HEK293 (cell line): ENCODE measurements around the gene PHYHD1.
A peak's percentile ranks its signal among the peaks of the same experiment; 100 is the strongest.

Experiments
- BCL6B ChIP-seq: fragments of 450-650 bp; formaldehyde crosslinking; IDR thresholded peaks from 2 replicates; pipeline ENCODE4 v1.5.1; 2017; ENCODE audit warnings: missing biosample characterization, missing genetic modification characterization
- FEZF1 ChIP-seq: fragments of 450-650 bp; formaldehyde crosslinking; IDR thresholded peaks from 2 replicates; pipeline ENCODE4 v1.5.1; 2016; ENCODE audit warnings: missing biosample characterization, missing genetic modification characterization
- GLI4 ChIP-seq: fragments of 450-650 bp; formaldehyde crosslinking; IDR thresholded peaks from 2 replicates; pipeline ENCODE4 v1.5.1; 2016; ENCODE audit warnings: missing biosample characterization, missing genetic modification characterization
- GLIS1 ChIP-seq: fragments of 450-650 bp; formaldehyde crosslinking; IDR thresholded peaks from 2 replicates; pipeline ENCODE4 v1.5.1; 2016; ENCODE audit warnings: missing biosample characterization, missing genetic modification characterization
- GLIS2 ChIP-seq: fragments of 450-650 bp; formaldehyde crosslinking; IDR thresholded peaks from 2 replicates; pipeline ENCODE4 v1.5.1; 2016; ENCODE audit warnings: missing biosample characterization, missing genetic modification characterization
- SCRT2 ChIP-seq: fragments of 450-650 bp; formaldehyde crosslinking; IDR thresholded peaks from 2 replicates; pipeline ENCODE4 v1.5.1; 2016; ENCODE audit warnings: missing biosample characterization, missing genetic modification characterization
- ZBTB21 ChIP-seq: fragments of 450-650 bp; formaldehyde crosslinking; IDR thresholded peaks from 2 replicates; pipeline ENCODE4 v1.5.1; 2017; ENCODE audit warnings: missing biosample characterization, missing genetic modification characterization
- ZBTB44 ChIP-seq: fragments of 450-650 bp; IDR thresholded peaks from 2 replicates; pipeline ENCODE4 v1.5.1; 2018; ENCODE audit warnings: missing biosample characterization, mild to moderate bottlenecking, missing genetic modification characterization
- ZBTB7A ChIP-seq: fragments of 450-650 bp; formaldehyde crosslinking; IDR thresholded peaks from 2 replicates; pipeline ENCODE4 v1.5.1; 2016; ENCODE audit warnings: low read depth, missing biosample characterization, missing genetic modification characterization
- ZFHX2 ChIP-seq: fragments of 450-650 bp; formaldehyde crosslinking; conservative IDR thresholded peaks from 2 replicates; pipeline ENCODE4 v1.5.1; 2016; ENCODE audit warnings: missing biosample characterization, missing genetic modification characterization
- ZNF112 ChIP-seq: fragments of 450-650 bp; formaldehyde crosslinking; IDR thresholded peaks from 2 replicates; pipeline ENCODE4 v1.5.0; 2017; ENCODE audit warnings: missing biosample characterization, missing genetic modification characterization
- ZNF132 ChIP-seq: fragments of 450-650 bp; formaldehyde crosslinking; IDR thresholded peaks from 2 replicates; pipeline ENCODE4 v1.5.1; 2017; ENCODE audit warnings: missing biosample characterization, missing genetic modification characterization, borderline replicate concordance
- ZNF169 ChIP-seq: fragments of 450-650 bp; formaldehyde crosslinking; IDR thresholded peaks from 2 replicates; pipeline ENCODE4 v1.5.1; 2016; ENCODE audit warnings: missing biosample characterization, missing genetic modification characterization
- ZNF175 ChIP-seq: fragments of 450-650 bp; formaldehyde crosslinking; IDR thresholded peaks from 2 replicates; pipeline ENCODE4 v1.5.1; 2016; ENCODE audit warnings: missing biosample characterization, missing genetic modification characterization
- ZNF19 ChIP-seq: fragments of 450-650 bp; formaldehyde crosslinking; IDR thresholded peaks from 2 replicates; pipeline ENCODE4; 2016; ENCODE audit warnings: missing biosample characterization, missing genetic modification characterization, low read depth
- ZNF221 ChIP-seq: fragments of 450-650 bp; formaldehyde crosslinking; IDR thresholded peaks from 2 replicates; pipeline ENCODE4 v1.5.1; 2017; ENCODE audit warnings: missing biosample characterization, missing genetic modification characterization, borderline replicate concordance
- ZNF302 ChIP-seq: fragments of 450-650 bp; formaldehyde crosslinking; IDR thresholded peaks from 2 replicates; pipeline ENCODE4 v1.5.1; 2016; ENCODE audit warnings: missing biosample characterization, missing genetic modification characterization, low read depth
- ZNF324 ChIP-seq: fragments of 450-650 bp; formaldehyde crosslinking; IDR thresholded peaks from 2 replicates; pipeline ENCODE4 v1.5.1; 2016; ENCODE audit warnings: missing biosample characterization, missing genetic modification characterization
- ZNF362 ChIP-seq: fragments of 450-650 bp; formaldehyde crosslinking; IDR thresholded peaks from 2 replicates; pipeline ENCODE4 v1.5.1; 2016; ENCODE audit warnings: missing biosample characterization, missing genetic modification characterization
- ZNF48 ChIP-seq: fragments of 450-650 bp; formaldehyde crosslinking; IDR thresholded peaks from 2 replicates; pipeline ENCODE4 v1.5.1; 2016; ENCODE audit warnings: missing biosample characterization, missing genetic modification characterization
- ZNF501 ChIP-seq: fragments of 450-650 bp; formaldehyde crosslinking; IDR thresholded peaks from 2 replicates; pipeline ENCODE4 v1.5.1; 2016; ENCODE audit warnings: missing biosample characterization, missing genetic modification characterization
- ZNF521 ChIP-seq: fragments of 450-650 bp; formaldehyde crosslinking; IDR thresholded peaks from 2 replicates; pipeline ENCODE4 v1.5.1; 2017; ENCODE audit warnings: missing biosample characterization, mild to moderate bottlenecking, missing genetic modification characterization
- ZNF571 ChIP-seq: fragments of 450-650 bp; formaldehyde crosslinking; IDR thresholded peaks from 2 replicates; pipeline ENCODE4 v1.5.0; 2017; ENCODE audit warnings: missing biosample characterization, missing genetic modification characterization
- ZNF610 ChIP-seq: fragments of 450-650 bp; formaldehyde crosslinking; IDR thresholded peaks from 2 replicates; pipeline ENCODE4 v1.5.1; 2016; ENCODE audit warnings: missing biosample characterization, missing genetic modification characterization, borderline replicate concordance
- ZNF626 ChIP-seq: fragments of 450-650 bp; sonication (Bioruptor Pico); formaldehyde crosslinking; IDR thresholded peaks from 2 replicates; pipeline ENCODE4 v1.5.1; 2018; ENCODE audit warnings: missing biosample characterization, missing genetic modification characterization, inconsistent platforms
- ZNF645 ChIP-seq: fragments of 450-650 bp; formaldehyde crosslinking; IDR thresholded peaks from 2 replicates; pipeline ENCODE4; 2016; ENCODE audit warnings: missing biosample characterization, missing genetic modification characterization
- ZNF670 ChIP-seq: fragments of 450-650 bp; formaldehyde crosslinking; IDR thresholded peaks from 2 replicates; pipeline ENCODE4 v1.5.1; 2016; ENCODE audit warnings: missing biosample characterization, missing genetic modification characterization, low read depth
- ZNF747 ChIP-seq: fragments of 450-650 bp; formaldehyde crosslinking; IDR thresholded peaks from 2 replicates; pipeline ENCODE4 v1.5.1; 2016; ENCODE audit warnings: missing biosample characterization, missing genetic modification characterization
- ZNF777 ChIP-seq: fragments of 450-650 bp; formaldehyde crosslinking; IDR thresholded peaks from 2 replicates; pipeline ENCODE4 v1.5.1; 2017; ENCODE audit warnings: missing biosample characterization, missing genetic modification characterization, borderline replicate concordance
- ZNF843 ChIP-seq: fragments of 450-650 bp; formaldehyde crosslinking; IDR thresholded peaks from 2 replicates; pipeline ENCODE4 v1.5.1; 2016; ENCODE audit warnings: missing biosample characterization, missing genetic modification characterization
- ZSCAN23 ChIP-seq: fragments of 450-650 bp; formaldehyde crosslinking; IDR thresholded peaks from 2 replicates; pipeline ENCODE4 v1.5.1; 2016; ENCODE audit warnings: missing biosample characterization, missing genetic modification characterization

PHYHD1 gene

GRCh38 chr9:128895556-128895955, 25.2 kb upstream of the PHYHD1 start (continued):
- no peak for TF ChIP-seq GLIS2
- no peak for TF ChIP-seq ZNF777 (tag by site-specific recombination)
- TF ChIP-seq ZNF132 (tag by site-specific recombination): no peak
- no peak for TF ChIP-seq ZNF221 (tag by site-specific recombination)
- 0 out of 2 replicates have a peak, but pooled peaks have one; percentile 29 for TF ChIP-seq ZFHX2 (tag by site-specific recombination)
- no peak for TF ChIP-seq BCL6B (tag by site-specific recombination)
- TF ChIP-seq ZNF645: no peak
- TF ChIP-seq ZNF843 (tag by site-specific recombination): no peak
- no peak for TF ChIP-seq ZBTB21
- TF ChIP-seq ZNF362 (tag by site-specific recombination): no peak
- no peak for TF ChIP-seq ZNF48 (tag by site-specific recombination)
- TF ChIP-seq ZNF169 (tag by site-specific recombination): no peak
- no peak for TF ChIP-seq ZNF747 (tag by site-specific recombination)
- no peak for TF ChIP-seq ZNF610
- no peak for TF ChIP-seq ZNF521 (tag by site-specific recombination)
- TF ChIP-seq GLIS1 (tag by site-specific recombination): peak; percentile 75
- TF ChIP-seq FEZF1: no peak
- TF ChIP-seq ZSCAN23 (tag by site-specific recombination): no peak
- TF ChIP-seq ZNF501 (tag by site-specific recombination): no peak
- TF ChIP-seq ZNF626 (tag by site-specific recombination): no peak
- TF ChIP-seq ZNF302 (tag by site-specific recombination): no peak
- TF ChIP-seq ZNF175: no peak
- TF ChIP-seq SCRT2: 0 out of 2 replicates have a peak, but pooled peaks have one; percentile 12
- no peak for TF ChIP-seq ZNF670
- TF ChIP-seq ZBTB44: peak; percentile 50; the same call in 1 of the 2 replicates
- TF ChIP-seq ZNF112 (tag by site-specific recombination): no peak
- no peak for TF ChIP-seq ZBTB7A
- no peak for TF ChIP-seq ZNF324 (tag by site-specific recombination)
- TF ChIP-seq ZNF571 (tag by site-specific recombination): no peak
- TF ChIP-seq GLI4 (tag by site-specific recombination): no peak
- no peak for TF ChIP-seq ZNF19 (tag by site-specific recombination)
